ENCODE data around the gene C17orf67. TPM values are rescaled to one million over a fixed set of nuclear protein-coding genes. Genes with fewer than 3 reads are reported as not detected.

The C17orf67 gene
- total RNA-seq, 6 experiments from 2014 or later, result 0.31 to 1.1 (median 0.78) TPM

DNA sequence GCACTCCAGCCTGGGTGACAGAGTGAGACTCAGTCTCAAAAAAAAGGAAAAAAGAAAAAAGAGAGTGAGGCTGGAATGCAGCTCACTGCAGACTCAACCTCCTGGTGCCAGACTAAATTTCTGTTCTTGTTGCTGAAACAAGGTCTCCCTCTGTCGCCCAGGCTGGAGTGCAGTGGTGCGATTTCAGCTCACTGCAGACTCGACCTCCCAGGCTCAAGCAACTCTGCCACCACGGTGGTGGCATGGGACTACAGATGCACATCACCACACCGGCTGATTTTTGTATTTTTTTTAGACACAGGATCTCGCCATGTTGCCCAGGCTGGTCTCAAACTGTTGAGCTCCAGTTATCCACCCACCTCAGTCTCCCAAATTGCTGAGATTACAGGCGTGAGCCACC, 45.6 kb upstream of the C17orf67 start:
- WGBS (ENCODE audit: insufficient coverage, low coverage, low lambda C conversion rate, missing lambda C conversion rate), result 91% methylated on average over 7 of the region's 7 CpGs
- Histone ChIP-seq H3K9me3 (no peaks in the 10 kb centered on the region), H3K4me3 (no peak overlapping the region), H3K27me3 (no peaks in the 10 kb centered on the region), H3K4me1 (peaks cover 0 to 7% (median 0%) of the 10 kb centered on the region in 4 donors), H3K27ac (no peak overlapping the region), H3K36me3 (no peaks in the 10 kb centered on the region)
- intact Hi-C loops (cut with DNase I), result no loop called here
- no peak for TF ChIP-seq POLR2A (IDR thresholded peaks at IDR 0.05)
- TF ChIP-seq, protein P1, sequence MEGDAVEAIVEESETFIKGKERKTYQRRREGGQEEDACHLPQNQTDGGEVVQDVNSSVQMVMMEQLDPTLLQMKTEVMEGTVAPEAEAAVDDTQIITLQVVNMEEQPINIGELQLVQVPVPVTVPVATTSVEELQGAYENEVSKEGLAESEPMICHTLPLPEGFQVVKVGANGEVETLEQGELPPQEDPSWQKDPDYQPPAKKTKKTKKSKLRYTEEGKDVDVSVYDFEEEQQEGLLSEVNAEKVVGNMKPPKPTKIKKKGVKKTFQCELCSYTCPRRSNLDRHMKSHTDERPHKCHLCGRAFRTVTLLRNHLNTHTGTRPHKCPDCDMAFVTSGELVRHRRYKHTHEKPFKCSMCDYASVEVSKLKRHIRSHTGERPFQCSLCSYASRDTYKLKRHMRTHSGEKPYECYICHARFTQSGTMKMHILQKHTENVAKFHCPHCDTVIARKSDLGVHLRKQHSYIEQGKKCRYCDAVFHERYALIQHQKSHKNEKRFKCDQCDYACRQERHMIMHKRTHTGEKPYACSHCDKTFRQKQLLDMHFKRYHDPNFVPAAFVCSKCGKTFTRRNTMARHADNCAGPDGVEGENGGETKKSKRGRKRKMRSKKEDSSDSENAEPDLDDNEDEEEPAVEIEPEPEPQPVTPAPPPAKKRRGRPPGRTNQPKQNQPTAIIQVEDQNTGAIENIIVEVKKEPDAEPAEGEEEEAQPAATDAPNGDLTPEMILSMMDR (IDR thresholded peaks at IDR 0.05), result no peak
- ATAC-seq (no peak), DNase-seq (no peak)

DNA sequence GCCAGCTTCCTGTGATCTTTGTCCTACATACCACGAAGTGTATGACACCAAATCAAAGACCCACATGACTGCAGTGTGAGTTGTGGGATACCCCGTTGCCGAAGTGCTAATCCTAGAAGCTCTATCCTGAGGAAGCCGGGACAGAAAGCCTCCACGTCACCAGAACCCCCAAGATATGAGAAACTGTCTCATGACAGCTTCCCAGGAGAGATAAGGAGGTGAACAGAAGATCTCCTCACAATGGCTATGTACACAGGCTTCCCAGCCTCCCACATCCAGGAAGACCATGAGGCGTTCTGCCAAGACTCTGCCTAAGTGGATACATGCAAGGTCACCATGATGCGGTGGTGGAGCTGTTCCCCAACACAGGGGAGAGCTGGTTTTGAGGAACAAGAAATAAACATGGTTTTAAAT, 43.1 kb upstream of the C17orf67 start:
- H3K4me3 ChIP-seq, result no peak overlapping the region
- intact Hi-C loops (cut with DNase I), result no loop called here
- peaks cover 0 to 6% (median 0%) of the 10 kb centered on the region in 4 donors for H3K4me1 ChIP-seq
- H3K27me3 ChIP-seq, result no peaks in the 10 kb centered on the region
- TF ChIP-seq, protein P1 (IDR thresholded peaks at IDR 0.05), result no peak
- TF ChIP-seq POLR2A (IDR thresholded peaks at IDR 0.05), result no peak
- peak; percentile 48 to 85 (median 72) for ATAC-seq
- 39% methylated on average over 7 of the region's 7 CpGs for WGBS (ENCODE audit: insufficient coverage, low coverage, low lambda C conversion rate, missing lambda C conversion rate)
- H3K9me3 ChIP-seq, result no peaks in the 10 kb centered on the region
- H3K36me3 ChIP-seq, result no peaks in the 10 kb centered on the region
- peak in 1 of 3 donors; percentile 44 for DNase-seq
- no peak overlapping the region for H3K27ac ChIP-seq

DNA sequence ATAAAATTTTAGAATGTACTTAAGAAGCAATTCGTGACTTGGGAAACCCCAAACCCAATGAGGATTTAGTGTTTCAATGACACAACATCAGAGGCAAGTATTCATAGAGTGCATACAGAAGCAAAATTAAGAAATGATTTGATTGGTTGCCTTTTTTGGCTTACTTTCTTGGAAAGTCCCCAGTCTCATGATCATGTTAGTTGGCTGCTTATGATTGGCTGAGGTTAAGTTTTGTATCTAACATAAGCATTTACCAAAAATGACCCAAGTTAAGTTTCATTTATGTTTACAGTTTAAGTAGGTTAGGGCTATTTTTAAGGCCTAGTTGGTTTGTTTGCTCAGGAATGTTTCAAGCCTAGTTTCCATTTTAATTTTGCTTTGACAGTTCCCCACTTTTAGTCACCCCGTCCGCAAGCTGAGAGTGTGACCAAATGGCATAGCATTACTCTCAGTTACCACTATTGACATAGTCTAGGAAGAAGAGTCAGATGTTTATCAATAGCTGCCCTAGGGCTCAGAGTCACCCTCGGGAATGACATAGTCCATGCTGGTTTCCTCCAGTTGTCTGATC, 36.4 kb upstream of the C17orf67 start:
- Histone ChIP-seq H3K4me1 (peaks cover 0 to 10% (median 4%) of the 10 kb centered on the region in 4 donors), H3K27me3 (no peaks in the 10 kb centered on the region), H3K9me3 (no peaks in the 10 kb centered on the region), H3K27ac (no peak overlapping the region), H3K4me3 (no peak overlapping the region), H3K36me3 (no peaks in the 10 kb centered on the region)
- intact Hi-C loops (cut with DNase I), result no loop called here
- TF ChIP-seq, protein P1 (IDR thresholded peaks at IDR 0.05), result no peak
- TF ChIP-seq POLR2A (IDR thresholded peaks at IDR 0.05), result no peak
- no peak for ATAC-seq
- WGBS (ENCODE audit: insufficient coverage, low coverage, low lambda C conversion rate, missing lambda C conversion rate), result 82% methylated on average over 4 of the region's 4 CpGs
- no peak for DNase-seq

DNA sequence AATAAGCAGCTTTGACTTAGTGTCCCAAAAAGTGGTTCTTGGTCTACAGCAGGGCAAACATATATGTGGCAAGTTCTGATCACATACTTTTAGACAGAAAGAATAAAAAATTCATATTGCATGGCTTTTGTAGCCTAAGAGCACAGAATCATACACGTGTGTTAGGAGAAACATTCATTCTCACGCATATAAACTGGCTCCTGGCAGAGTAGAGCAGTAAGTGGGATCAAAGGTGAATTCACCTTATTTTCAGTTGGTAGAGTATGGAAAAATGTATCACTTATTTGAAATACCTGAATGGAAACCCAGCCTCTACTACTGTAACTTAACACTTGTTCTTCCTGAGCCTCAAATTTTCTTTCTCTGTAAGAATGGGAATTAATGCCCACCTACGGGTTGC, 35.0 kb upstream of the C17orf67 start:
- Histone ChIP-seq H3K27ac (no peak overlapping the region), H3K27me3 (no peaks in the 10 kb centered on the region), H3K4me3 (no peak overlapping the region), H3K36me3 (no peaks in the 10 kb centered on the region), H3K4me1 (peaks cover 0 to 10% (median 4%) of the 10 kb centered on the region in 4 donors), H3K9me3 (no peaks in the 10 kb centered on the region)
- intact Hi-C loops (cut with DNase I), result no loop called here
- no peak for TF ChIP-seq POLR2A (IDR thresholded peaks at IDR 0.05)
- TF ChIP-seq, protein P1 (IDR thresholded peaks at IDR 0.05), result no peak
- ATAC-seq (no peak), DNase-seq (no peak)
- 88% methylated on average over 3 of the region's 3 CpGs for WGBS (ENCODE audit: insufficient coverage, low coverage, low lambda C conversion rate, missing lambda C conversion rate)
